Neural cell (in vitro differentiated cells): ENCODE results near the gene CNTLN. TPM values are rescaled to one million over a fixed set of nuclear protein-coding genes. Genes with fewer than 3 reads are reported as not detected.

Source experiments
- H2AFZ ChIP-seq: fragments of 200-600, 300-800 bp; sonication (generic), shearing (Covaris generic); 2 replicates; pipeline ENCODE4 v1.6.0; 2014; ENCODE audit warnings: low read depth, mild to moderate bottlenecking, antibody characterized with exemption, low read length, moderate library complexity
- H3F3A ChIP-seq: fragments of 200-600 bp; shearing (Covaris generic); 2 replicates; pipeline ENCODE4 v1.6.1; 2016; ENCODE audit warnings: mild to moderate bottlenecking, moderate library complexity, mixed read lengths, antibody characterized with exemption, low read length; ENCODE audit not compliant: insufficient read depth, poor library complexity, severe bottlenecking
- H3K27ac ChIP-seq: fragments of 200-600, 300-800 bp; sonication (generic), shearing (Covaris generic); 2 replicates; pipeline ENCODE4 v1.5.1; 2014; ENCODE audit warnings: mild to moderate bottlenecking, low read length, moderate library complexity
- H3K27me3 ChIP-seq: fragments of 300-800, 200-600 bp; sonication (generic), shearing (Covaris generic); 2 replicates; pipeline ENCODE4 v1.6.0; 2014; ENCODE audit warnings: mild to moderate bottlenecking, low read depth, low read length, moderate library complexity; ENCODE audit not compliant: insufficient read depth
- H3K36me3 ChIP-seq: fragments of 300-800, 200-600 bp; sonication (generic), shearing (Covaris generic); 2 replicates; pipeline ENCODE4 v1.5.1; 2014; ENCODE audit warnings: mild to moderate bottlenecking, antibody characterized with exemption, low read length, moderate library complexity; ENCODE audit not compliant: insufficient read depth
- H3K4me2 ChIP-seq: fragments of 300-800, 200-600 bp; sonication (generic), shearing (Covaris generic); 2 replicates; pipeline ENCODE4 v1.6.0; 2014; ENCODE audit warnings: mild to moderate bottlenecking, low read length
- H3K4me3 ChIP-seq: fragments of 300-800, 200-600 bp; sonication (generic), shearing (Covaris generic); 2 replicates; pipeline ENCODE4 v1.5.1; 2014; ENCODE audit warnings: mild to moderate bottlenecking, low read length, moderate library complexity
- H3K79me2 ChIP-seq: fragments of 200-600 bp; shearing (Covaris generic); replicated peaks from 2 replicates; pipeline ENCODE4 v1.6.0; 2014; ENCODE audit warnings: mild to moderate bottlenecking, low read length, moderate library complexity; ENCODE audit not compliant: insufficient read depth
- H3K9ac ChIP-seq: fragments of 300-800, 200-600 bp; sonication (generic), shearing (Covaris generic); 2 replicates; pipeline ENCODE4 v1.6.1; 2016; ENCODE audit warnings: mild to moderate bottlenecking, low read length, mixed read lengths
- H3K9me2 ChIP-seq: fragments of 200-600 bp; shearing (Covaris generic); 2 replicates; pipeline ENCODE4 v1.6.1; 2016; ENCODE audit warnings: mild to moderate bottlenecking, low read length, mixed read lengths; ENCODE audit not compliant: insufficient read depth
- H3K9me3 ChIP-seq: fragments of 200-600, 300-800 bp; sonication (generic), shearing (Covaris generic); 2 replicates; pipeline ENCODE4 v1.6.1; 2016; ENCODE audit warnings: mild to moderate bottlenecking, mixed run types, low read length, moderate library complexity, mixed read lengths
- H4K20me1 ChIP-seq: fragments of 200-600 bp; shearing (Covaris generic); 2 replicates; pipeline ENCODE4 v1.6.1; 2016; ENCODE audit warnings: mild to moderate bottlenecking, mixed run types; ENCODE audit not compliant: insufficient read depth
- EP300 ChIP-seq: fragments of 450-650 bp; conservative IDR thresholded peaks from 2 replicates; pipeline ENCODE4 v1.6.1; 2014; ENCODE audit warnings: antibody characterized with exemption, mild to moderate bottlenecking, moderate library complexity; ENCODE audit not compliant: poor library complexity, severe bottlenecking
- EZH2 ChIP-seq: fragments of 200-600, 300-800 bp; shearing (Covaris generic), sonication (generic); IDR thresholded peaks from 2 replicates; pipeline ENCODE4 v1.6.1; 2014; ENCODE audit warnings: antibody characterized with exemption, low read length, borderline replicate concordance, mild to moderate bottlenecking; ENCODE audit not compliant: insufficient read depth, poor library complexity, severe bottlenecking
- MXI1 ChIP-seq: fragments of 450-650 bp; conservative IDR thresholded peaks from 2 replicates; pipeline ENCODE4 v1.6.1; 2014; ENCODE audit warnings: antibody characterized with exemption, mild to moderate bottlenecking; ENCODE audit not compliant: poor library complexity, severe bottlenecking
- POLR2AphosphoS5 ChIP-seq: IDR thresholded peaks from 2 replicates; pipeline ENCODE4 v1.6.1; 2012
- RAD21 ChIP-seq: fragments of 450-650 bp; conservative IDR thresholded peaks from 2 replicates; pipeline ENCODE4 v1.6.1; 2014; ENCODE audit warnings: antibody characterized with exemption, mild to moderate bottlenecking, moderate library complexity
- SMC3 ChIP-seq: fragments of 450-650 bp; conservative IDR thresholded peaks from 2 replicates; pipeline ENCODE4 v1.6.1; 2014; ENCODE audit warnings: antibody characterized with exemption, mild to moderate bottlenecking, moderate library complexity; ENCODE audit not compliant: poor library complexity
- TAF1 ChIP-seq: IDR thresholded peaks from 2 replicates; pipeline ENCODE4 v1.6.1; 2012; ENCODE audit warnings: low read depth
- polyA plus RNA-seq: library from polyadenylated mRNA; depleted of rRNA; stranded (reverse); fragments of >200 nt; gene quantifications from 2 replicates; pipeline ENCODE4 v1.2.3, GENCODE V29; 2014
- TF ChIP-seq, protein P1 (sequence below): IDR thresholded peaks from 2 replicates; pipeline ENCODE4 v1.6.1; 2012; ENCODE audit warnings: borderline replicate concordance
- TF ChIP-seq, protein P2 (sequence below): fragments of 450-650 bp; IDR thresholded peaks from 2 replicates; pipeline ENCODE4 v1.5.1; 2014; ENCODE audit warnings: antibody characterized with exemption, mild to moderate bottlenecking, moderate library complexity; ENCODE audit not compliant: poor library complexity, severe bottlenecking

The CNTLN gene
- polyA plus RNA-seq, 1 donor from 2014 or later: 5.0 TPM

DNA sequence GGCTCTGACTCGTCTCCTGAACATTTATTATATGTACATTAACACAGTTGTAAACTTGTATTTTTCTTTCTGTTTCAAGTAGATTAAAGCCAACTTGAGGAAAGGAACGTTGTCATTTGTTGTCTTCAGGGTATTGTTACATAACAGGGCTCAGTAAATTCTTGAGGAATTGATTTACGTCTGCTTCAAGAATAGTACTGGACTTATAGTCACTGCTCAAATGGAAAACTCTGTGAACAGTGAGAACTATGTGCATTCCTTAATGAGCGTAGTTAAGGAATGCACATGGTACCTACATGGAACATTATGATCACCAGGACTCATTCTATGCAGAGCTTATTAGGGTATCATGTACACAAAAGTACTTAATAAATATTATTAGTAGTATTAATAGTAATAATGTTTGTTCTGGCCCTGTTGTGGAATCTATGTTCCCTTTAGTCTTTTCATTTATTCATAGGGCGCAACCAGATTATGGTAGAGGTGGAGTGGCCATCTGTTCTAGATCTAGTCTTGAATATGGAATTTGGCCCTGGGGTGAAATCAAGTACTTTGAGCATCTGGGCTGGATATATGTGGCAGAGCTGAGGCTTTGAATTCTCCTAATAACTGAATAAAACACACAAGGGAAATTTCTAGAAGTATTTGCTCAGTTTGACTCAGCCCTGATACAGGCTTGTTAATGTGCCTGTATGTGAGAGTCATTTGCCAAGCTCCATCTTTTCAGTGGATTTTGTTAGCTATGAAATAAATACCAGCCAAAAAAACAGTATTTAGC is 335.4 kb downstream of the CNTLN start:
- no peak overlapping the region for H3K9ac ChIP-seq
- no peaks in the 10 kb centered on the region for H3K9me2 ChIP-seq
- no peaks in the 10 kb centered on the region for H4K20me1 ChIP-seq
- no peaks in the 10 kb centered on the region for H3K36me3 ChIP-seq
- H3K79me2 ChIP-seq: no peaks in the 10 kb centered on the region
- no peak overlapping the region for H3K27ac ChIP-seq
- H3K27me3 ChIP-seq: no peaks in the 10 kb centered on the region
- no peaks in the 10 kb centered on the region for H3K9me3 ChIP-seq
- TF ChIP-seq RAD21 (no peak), EP300 (no peak), TAF1 (no peak), EZH2 (no peak), POLR2AphosphoS5 (no peak), MXI1 (no peak), SMC3 (no peak)
- TF ChIP-seq, protein P1, sequence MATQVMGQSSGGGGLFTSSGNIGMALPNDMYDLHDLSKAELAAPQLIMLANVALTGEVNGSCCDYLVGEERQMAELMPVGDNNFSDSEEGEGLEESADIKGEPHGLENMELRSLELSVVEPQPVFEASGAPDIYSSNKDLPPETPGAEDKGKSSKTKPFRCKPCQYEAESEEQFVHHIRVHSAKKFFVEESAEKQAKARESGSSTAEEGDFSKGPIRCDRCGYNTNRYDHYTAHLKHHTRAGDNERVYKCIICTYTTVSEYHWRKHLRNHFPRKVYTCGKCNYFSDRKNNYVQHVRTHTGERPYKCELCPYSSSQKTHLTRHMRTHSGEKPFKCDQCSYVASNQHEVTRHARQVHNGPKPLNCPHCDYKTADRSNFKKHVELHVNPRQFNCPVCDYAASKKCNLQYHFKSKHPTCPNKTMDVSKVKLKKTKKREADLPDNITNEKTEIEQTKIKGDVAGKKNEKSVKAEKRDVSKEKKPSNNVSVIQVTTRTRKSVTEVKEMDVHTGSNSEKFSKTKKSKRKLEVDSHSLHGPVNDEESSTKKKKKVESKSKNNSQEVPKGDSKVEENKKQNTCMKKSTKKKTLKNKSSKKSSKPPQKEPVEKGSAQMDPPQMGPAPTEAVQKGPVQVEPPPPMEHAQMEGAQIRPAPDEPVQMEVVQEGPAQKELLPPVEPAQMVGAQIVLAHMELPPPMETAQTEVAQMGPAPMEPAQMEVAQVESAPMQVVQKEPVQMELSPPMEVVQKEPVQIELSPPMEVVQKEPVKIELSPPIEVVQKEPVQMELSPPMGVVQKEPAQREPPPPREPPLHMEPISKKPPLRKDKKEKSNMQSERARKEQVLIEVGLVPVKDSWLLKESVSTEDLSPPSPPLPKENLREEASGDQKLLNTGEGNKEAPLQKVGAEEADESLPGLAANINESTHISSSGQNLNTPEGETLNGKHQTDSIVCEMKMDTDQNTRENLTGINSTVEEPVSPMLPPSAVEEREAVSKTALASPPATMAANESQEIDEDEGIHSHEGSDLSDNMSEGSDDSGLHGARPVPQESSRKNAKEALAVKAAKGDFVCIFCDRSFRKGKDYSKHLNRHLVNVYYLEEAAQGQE: no peak
- TF ChIP-seq, protein P2, sequence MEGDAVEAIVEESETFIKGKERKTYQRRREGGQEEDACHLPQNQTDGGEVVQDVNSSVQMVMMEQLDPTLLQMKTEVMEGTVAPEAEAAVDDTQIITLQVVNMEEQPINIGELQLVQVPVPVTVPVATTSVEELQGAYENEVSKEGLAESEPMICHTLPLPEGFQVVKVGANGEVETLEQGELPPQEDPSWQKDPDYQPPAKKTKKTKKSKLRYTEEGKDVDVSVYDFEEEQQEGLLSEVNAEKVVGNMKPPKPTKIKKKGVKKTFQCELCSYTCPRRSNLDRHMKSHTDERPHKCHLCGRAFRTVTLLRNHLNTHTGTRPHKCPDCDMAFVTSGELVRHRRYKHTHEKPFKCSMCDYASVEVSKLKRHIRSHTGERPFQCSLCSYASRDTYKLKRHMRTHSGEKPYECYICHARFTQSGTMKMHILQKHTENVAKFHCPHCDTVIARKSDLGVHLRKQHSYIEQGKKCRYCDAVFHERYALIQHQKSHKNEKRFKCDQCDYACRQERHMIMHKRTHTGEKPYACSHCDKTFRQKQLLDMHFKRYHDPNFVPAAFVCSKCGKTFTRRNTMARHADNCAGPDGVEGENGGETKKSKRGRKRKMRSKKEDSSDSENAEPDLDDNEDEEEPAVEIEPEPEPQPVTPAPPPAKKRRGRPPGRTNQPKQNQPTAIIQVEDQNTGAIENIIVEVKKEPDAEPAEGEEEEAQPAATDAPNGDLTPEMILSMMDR: no peak
- H3K4me2 ChIP-seq: no peak overlapping the region
- no peak overlapping the region for H2AFZ ChIP-seq
- no peak overlapping the region for H3K4me3 ChIP-seq
- no peaks in the 10 kb centered on the region for H3F3A ChIP-seq

DNA sequence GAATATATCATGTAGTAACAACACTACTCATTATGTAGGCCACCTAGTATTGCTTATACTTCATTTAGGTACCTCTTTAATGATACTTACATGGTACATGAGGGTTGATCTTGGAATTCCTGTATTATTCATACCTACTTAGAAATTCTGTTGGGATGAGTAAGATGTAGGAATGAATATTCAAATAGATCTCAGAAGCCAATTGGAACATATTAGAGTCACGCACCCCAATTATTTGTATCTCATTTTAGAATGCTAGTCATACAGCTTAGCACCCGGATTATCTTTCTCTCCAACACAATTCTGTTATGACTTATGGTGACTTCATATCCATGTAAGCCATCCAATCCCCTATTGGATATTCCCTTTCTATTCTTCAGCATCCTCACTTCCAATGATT is 337.3 kb downstream of the CNTLN start:
- Histone ChIP-seq H3F3A (no peaks in the 10 kb centered on the region), H3K4me3 (no peak overlapping the region), H2AFZ (no peak overlapping the region), H3K79me2 (no peaks in the 10 kb centered on the region), H3K9me3 (no peaks in the 10 kb centered on the region), H3K9me2 (no peaks in the 10 kb centered on the region), H3K36me3 (no peaks in the 10 kb centered on the region), H3K9ac (no peak overlapping the region), H3K27ac (no peak overlapping the region), H3K4me2 (no peak overlapping the region), H4K20me1 (no peaks in the 10 kb centered on the region), H3K27me3 (no peaks in the 10 kb centered on the region)
- TF ChIP-seq EZH2 (no peak), EP300 (no peak), MXI1 (no peak), RAD21 (no peak), POLR2AphosphoS5 (no peak), SMC3 (no peak), TAF1 (no peak)
- TF ChIP-seq, protein P2: no peak
- TF ChIP-seq, protein P1: no peak
